Stimulated activated CD8-positive, alpha-beta memory T cell treated with anti-CD3 and anti-CD28 coated beads, Interleukin-4, amount 100 ng/mL, for 1 hour (primary cell): ENCODE data around the gene CCDC88C.

Source experiments
- DNase-seq, 2 donors: peaks; one replicate each; pipeline ENCODE4 v3.0.0-alpha.2; 2020; ENCODE audit warnings: low read depth in 2 of 2, low spot score in 1 of 2

Gene CCDC88C

GRCh38 chr14:91295851-91296796, 121.5 kb downstream of the CCDC88C start:
- no peak for DNase-seq

- no peak for DNase-seq
Observed at GRCh38 chr14:91295276-91295845, 122.3 kb downstream of the CCDC88C start.

- no peak for DNase-seq
Observed at GRCh38 chr14:91294153-91294552, 123.5 kb downstream of the CCDC88C start.

- no peak for DNase-seq
Observed at GRCh38 chr14:91293281-91293680, 124.3 kb downstream of the CCDC88C start.

GRCh38 chr14:91292491-91292890, 125.1 kb downstream of the CCDC88C start:
- no peak for DNase-seq

DNA sequence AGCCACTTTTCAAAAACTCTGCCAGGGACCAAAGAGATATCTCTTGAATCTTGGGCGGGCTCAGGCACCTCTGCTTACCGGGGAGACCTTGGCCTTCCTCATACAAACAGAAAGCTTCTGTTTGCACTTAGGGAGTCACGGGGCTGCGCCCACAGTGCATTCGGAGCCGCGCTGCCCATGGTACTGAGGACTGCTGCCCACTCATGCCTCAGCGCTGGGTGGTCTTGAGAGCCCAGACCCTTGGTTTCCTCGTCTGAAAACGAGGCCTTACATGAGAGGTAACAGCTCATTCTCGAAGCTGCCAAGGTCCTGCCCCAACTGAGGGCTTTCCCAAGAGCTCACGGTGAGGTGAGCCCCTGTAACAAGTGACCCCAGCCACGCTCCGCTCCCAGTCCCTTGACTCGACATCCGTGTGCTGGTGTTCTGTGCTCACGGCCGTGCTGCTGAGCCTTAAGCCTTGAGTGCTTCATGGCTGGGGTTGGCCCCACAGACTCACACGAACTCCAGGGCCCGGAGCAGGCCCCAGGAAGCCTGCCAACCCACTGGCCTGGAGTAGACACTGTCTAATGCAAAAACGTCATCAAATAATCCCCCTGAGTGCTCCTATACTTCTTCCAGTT, 125.7 kb downstream of the CCDC88C start:
- no peak for DNase-seq

DNA sequence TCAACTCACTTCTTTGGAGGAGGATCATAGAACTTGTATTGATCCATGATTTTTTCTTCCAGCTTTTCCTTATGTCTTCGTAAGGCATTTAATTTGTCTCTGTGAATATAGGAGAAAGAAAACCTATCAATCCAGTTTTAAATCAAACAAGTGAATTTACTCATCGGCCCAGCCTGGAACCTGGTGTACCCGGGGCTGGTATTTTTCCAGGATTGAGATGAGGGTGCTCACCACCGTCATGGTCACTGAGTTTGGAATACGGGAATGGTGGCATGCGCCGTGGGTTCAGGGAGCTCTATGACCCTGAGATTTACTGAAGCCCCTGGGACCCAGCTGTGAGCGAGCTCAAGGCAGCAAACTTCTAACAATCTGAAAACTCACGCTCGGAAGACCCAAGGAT, 126.6 kb downstream of the CCDC88C start:
- no peak for DNase-seq

DNA sequence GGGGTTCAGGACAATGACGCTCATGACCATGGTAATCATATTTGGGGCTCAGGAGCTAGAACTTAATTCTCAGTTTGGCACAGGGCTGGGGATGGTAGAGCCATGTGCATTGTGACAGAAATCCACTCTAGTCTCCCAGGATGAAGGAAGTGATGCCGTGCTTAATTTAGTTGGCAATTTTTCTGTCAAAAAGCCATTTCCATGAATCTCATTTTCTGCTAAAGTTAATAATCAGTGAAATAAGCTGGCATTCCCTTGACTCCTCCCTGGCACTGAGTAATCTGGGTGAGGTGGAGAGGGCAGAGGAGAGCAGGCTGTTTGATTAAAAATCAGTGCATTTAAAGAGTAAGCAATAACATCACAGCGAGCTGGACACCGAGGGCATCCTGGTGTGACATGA, 128.2 kb downstream of the CCDC88C start:
- no peak for DNase-seq

DNA sequence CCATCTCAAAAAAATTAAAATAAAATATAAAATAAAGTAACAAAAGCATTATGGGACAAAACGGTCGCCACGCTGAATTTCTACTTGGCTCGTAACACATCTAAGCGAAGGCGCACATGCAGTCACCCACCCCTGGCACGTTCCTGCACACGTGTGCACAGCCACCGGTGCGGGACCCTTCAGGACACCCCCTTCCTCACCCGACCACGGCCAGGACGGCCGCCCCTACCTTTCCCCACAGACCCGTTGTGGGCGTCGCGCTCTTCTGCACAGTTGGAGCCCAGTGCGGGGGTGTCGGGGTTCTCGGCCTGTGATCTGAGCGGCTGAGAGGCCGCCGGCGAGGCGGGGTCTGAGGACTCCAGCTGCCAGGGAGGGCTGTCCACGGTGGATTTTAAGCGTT, 128.7 kb downstream of the CCDC88C start:
- no peak for DNase-seq

DNA sequence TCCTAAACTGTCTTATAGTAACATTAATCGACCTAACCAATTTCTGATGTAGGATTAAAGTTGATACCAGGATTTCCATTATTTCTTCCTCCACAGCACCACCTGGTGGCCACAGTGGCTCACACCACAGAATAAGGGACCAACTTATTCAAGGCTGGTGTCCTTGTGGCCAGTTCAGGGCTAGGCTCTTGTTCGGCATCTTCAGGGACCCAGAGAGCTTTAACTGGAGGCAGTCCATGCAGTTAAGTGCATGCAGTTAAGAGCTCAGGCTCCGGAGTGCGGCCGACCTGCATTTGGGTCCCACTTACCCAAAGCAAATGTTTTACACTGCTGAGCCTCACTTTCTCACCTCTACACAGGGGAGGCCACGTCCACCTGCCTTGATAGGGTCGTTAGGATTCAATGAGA, 131.1 kb downstream of the CCDC88C start:
- DNase-seq: peak; percentile 53 to 69

GRCh38 chr14:91284791-91285548, 132.7 kb downstream of the CCDC88C start:
- no peak for DNase-seq

DNA sequence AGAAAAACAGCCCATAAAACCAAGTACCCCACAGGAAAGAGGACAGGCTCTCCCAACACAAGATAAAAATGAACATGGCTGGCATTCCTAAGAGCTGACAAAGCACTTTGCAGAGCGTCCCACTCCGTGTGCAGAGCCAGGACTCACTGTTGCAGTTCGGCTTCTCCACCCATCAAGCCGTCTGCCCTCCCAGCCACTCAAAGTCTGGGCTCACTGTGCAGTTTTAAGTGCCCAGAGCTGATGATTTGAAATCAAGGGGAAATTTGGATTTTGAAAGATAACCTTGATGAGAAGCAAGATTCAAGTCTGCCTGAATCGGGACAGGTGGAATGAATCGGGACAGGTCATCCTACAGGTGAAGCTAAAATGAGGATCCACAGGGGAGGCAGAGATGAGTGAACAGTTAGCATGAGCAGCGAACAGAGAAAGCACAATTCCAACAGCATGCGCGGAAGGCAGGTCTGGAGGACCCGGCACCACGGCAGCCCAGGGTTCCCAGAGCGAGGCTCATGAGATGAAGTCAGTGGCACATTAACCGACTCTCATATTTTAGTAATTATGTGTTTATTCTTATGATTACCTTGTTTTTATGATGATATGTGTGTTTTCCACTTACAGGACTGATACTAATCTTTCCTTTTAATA, 133.4 kb downstream of the CCDC88C start:
- DNase-seq: no peak

DNA sequence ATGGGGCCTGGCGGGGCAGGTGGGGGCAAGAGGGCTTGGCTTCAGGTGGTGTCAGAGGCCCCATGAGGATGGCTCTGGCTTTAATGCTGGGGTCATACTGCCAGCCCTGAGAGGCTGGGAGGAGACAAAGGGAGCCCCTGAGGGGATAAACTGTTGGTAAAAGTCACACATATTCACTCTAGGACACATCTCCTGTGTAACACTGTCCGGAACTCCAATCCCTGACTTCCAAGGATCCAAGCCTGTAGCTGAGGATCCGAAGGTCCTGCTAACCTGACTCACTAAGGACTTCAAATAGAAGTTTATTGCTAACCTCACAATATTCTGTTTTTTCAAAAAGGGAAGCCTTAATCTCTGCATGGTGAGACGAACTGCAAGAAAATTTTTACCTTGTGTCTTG, 134.0 kb downstream of the CCDC88C start:
- no peak for DNase-seq

- DNase-seq: no peak
Observed at GRCh38 chr14:91282954-91283645, 134.5 kb downstream of the CCDC88C start.

DNA sequence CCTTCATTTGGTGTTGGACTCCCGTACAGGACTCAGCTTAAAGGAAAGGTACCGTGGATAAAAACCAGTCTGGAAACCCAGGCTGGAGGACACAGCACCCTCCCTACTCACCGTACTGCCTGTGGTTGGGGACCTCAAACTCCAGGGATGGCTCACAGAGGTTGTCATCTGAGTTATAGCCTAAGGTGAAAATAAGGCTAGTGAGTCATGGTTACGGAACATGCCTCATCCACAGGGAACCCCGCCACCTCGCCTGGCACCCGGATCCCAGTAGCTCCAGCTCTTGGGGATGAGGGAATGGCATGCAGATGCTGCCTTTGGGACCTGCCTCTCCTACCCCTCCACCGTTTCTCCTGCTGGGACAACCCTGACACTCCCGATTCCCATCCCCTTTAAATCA, 136.3 kb downstream of the CCDC88C start:
- no peak for DNase-seq

DNA sequence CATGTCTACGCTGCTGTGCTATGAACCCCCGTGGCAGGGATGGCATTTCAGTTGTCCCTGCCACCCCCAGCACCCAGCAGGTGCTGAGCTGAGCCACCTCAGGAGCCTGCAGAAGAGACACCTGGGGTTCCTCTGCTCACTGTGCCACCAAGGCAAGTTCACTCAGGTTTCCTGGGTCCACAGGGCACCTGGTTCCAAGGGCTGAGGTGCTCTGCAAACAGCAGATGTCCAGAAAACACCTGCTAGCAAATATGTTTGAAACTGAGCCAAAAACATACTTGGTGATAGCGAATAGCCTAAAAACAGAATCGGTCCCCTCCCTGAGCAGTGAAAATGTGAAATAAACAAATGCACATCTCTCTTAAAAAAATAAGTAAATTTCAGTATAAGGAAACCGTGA, 137.5 kb downstream of the CCDC88C start:
- DNase-seq: no peak

GRCh38 chr14:91279354-91279753, 138.3 kb downstream of the CCDC88C start:
- no peak for DNase-seq

- DNase-seq: no peak
Observed at GRCh38 chr14:91278383-91278715, 139.3 kb downstream of the CCDC88C start.

DNA sequence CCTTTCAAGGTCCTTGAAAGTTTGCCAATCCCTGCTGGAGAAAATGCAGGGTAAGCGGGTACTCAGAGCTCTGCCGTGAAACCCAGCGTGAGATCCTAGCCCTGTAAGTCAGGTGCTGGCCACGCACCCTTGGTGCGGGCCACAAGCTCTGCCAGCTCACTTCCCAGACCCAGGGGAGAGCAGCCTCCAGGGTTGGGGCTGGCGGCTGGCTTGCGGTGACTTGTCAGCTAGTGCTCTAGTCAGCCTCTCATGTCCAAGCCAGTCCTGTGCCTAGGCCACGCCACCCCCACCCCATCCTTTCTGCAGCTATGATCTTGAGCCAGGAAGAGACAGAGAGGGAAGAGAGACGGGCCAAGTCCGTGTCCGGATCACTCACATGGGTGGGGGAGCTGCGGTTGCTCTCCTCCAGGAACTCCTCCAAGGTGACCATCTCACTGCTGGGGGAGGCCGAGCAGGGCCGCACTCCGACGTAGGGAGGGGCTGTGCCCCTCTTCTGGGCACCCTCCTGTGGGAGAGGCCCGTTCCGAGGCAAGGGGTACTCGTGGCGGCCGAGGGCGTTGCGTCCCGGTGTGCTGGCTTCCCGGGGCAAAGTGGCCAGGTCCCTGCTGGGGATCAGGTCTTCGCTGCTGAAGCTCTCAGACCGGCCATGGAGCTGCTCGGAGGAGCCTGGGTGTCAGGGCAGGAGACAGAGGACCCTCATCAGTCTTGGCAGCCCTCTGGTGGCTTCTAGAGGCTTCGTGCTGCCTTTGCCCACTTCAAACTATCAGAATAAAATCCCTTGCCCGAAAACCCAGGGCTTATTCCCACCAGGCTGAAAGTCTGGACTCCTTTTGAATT, 139.9 kb downstream of the CCDC88C start:
- no peak for DNase-seq

- DNase-seq: no peak
Observed at GRCh38 chr14:91274796-91275195, 142.8 kb downstream of the CCDC88C start.
